ENCODE results near the gene BDKRB1.

The BDKRB1 gene

GRCh38 chr14:96263347-96264199 is 7.6 kb downstream of the BDKRB1 start:
- no peak for DNase-seq

GRCh38 chr14:96264200-96264553 is 8.2 kb downstream of the BDKRB1 start:
- DNase-seq = no peak

- no peak for DNase-seq
Observed at GRCh38 chr14:96264853-96265252, 8.8 kb downstream of the BDKRB1 start.

- DNase-seq = peak; percentile 19 to 29
Observed at GRCh38 chr14:96265383-96266095, 9.5 kb downstream of the BDKRB1 start.

GRCh38 chr14:96267336-96267735 is 11.3 kb downstream of the BDKRB1 start:
- DNase-seq = no peak

- DNase-seq = no peak
Observed at GRCh38 chr14:96267916-96268315, 11.9 kb downstream of the BDKRB1 start.

- DNase-seq = no peak
Observed at GRCh38 chr14:96268431-96269358, 12.7 kb downstream of the BDKRB1 start.

GRCh38 chr14:96269359-96269710 is 13.3 kb downstream of the BDKRB1 start:
- DNase-seq = no peak

GRCh38 chr14:96270565-96271420 is 14.8 kb downstream of the BDKRB1 start:
- DNase-seq = no peak

GRCh38 chr14:96271421-96271762 is 15.4 kb downstream of the BDKRB1 start:
- no peak for DNase-seq

- no peak for DNase-seq
Observed at GRCh38 chr14:96272777-96273473, 16.9 kb downstream of the BDKRB1 start.

GRCh38 chr14:96273629-96274028 is 17.6 kb downstream of the BDKRB1 start:
- no peak for DNase-seq

GRCh38 chr14:96274122-96274521 is 18.1 kb downstream of the BDKRB1 start:
- DNase-seq = no peak

GRCh38 chr14:96274543-96274942 is 18.5 kb downstream of the BDKRB1 start:
- DNase-seq = no peak

- DNase-seq = peak in 1 of 2 experiments; percentile 35
Observed at GRCh38 chr14:96275177-96276112, 19.4 kb downstream of the BDKRB1 start.

GRCh38 chr14:96277890-96278289 is 21.9 kb downstream of the BDKRB1 start:
- no peak for DNase-seq

- DNase-seq = no peak
Observed at GRCh38 chr14:96279564-96279963, 23.6 kb downstream of the BDKRB1 start.

GRCh38 chr14:96280104-96280503 is 24.1 kb downstream of the BDKRB1 start:
- no peak for DNase-seq

- DNase-seq = no peak
Observed at GRCh38 chr14:96281486-96281885, 25.5 kb downstream of the BDKRB1 start.

GRCh38 chr14:96284008-96284407 is 28.0 kb downstream of the BDKRB1 start:
- DNase-seq = no peak

GRCh38 chr14:96284430-96284829 is 28.4 kb downstream of the BDKRB1 start:
- no peak for DNase-seq
